ENCODE results near the gene TET2. TPM values are rescaled to one million over a fixed set of nuclear protein-coding genes. Genes with fewer than 3 reads are reported as not detected.

The TET2 gene
- total and polyA plus RNA-seq, 9 donors = 18.4 to 36.8 (median 23.8) TPM

- Histone ChIP-seq H3K36me3 (ENCODE audit: control insufficient read depth, insufficient read depth, low read length) (no peaks in the 10 kb centered on the region), H3K4me1 (ENCODE audit: control insufficient read depth, insufficient read depth, low read length) (no peaks in the 10 kb centered on the region), H3K9me3 (replicated peaks; ENCODE audit: control insufficient read depth, low read depth, low read length) (peaks cover 6% of the 10 kb centered on the region), H3K4me3 (ENCODE audit: low read length) (no peak overlapping the region), H3K27me3 (ENCODE audit: control insufficient read depth, insufficient read depth, low read length) (no peaks in the 10 kb centered on the region), H3K27ac (ENCODE audit: low read length) (no peak overlapping the region)
- DNase-seq = peak; percentile 54
These were observed 33.1 kb downstream of the TET2 start for GRCh38 chr4:105179539-105180401.

- no CpG with 5 or more reads among the region's 2 CpGs for WGBS (ENCODE audit: insufficient coverage)
- DNase-seq = peak; percentile 45
- no peaks in the 10 kb centered on the region for H3K4me1 ChIP-seq (ENCODE audit: control insufficient read depth, insufficient read depth, low read length)
- H3K4me3 ChIP-seq (ENCODE audit: low read length) = no peak overlapping the region
- no peaks in the 10 kb centered on the region for H3K36me3 ChIP-seq (ENCODE audit: control insufficient read depth, insufficient read depth, low read length)
- H3K9me3 ChIP-seq (replicated peaks; ENCODE audit: control insufficient read depth, low read depth, low read length) = no peaks in the 10 kb centered on the region
- no peaks in the 10 kb centered on the region for H3K27me3 ChIP-seq (ENCODE audit: control insufficient read depth, insufficient read depth, low read length)
- no peak overlapping the region for H3K27ac ChIP-seq (ENCODE audit: low read length)
These were observed 34.6 kb downstream of the TET2 start for GRCh38 chr4:105181259-105181658.

GRCh38 chr4:105182211-105182610 lies 35.5 kb downstream of the TET2 start:
- DNase-seq = no peak
- H3K9me3 ChIP-seq (replicated peaks; ENCODE audit: control insufficient read depth, low read depth, low read length) = no peaks in the 10 kb centered on the region
- H3K4me3 ChIP-seq (ENCODE audit: low read length) = no peak overlapping the region
- no peaks in the 10 kb centered on the region for H3K4me1 ChIP-seq (ENCODE audit: control insufficient read depth, insufficient read depth, low read length)
- no peaks in the 10 kb centered on the region for H3K36me3 ChIP-seq (ENCODE audit: control insufficient read depth, insufficient read depth, low read length)
- WGBS (ENCODE audit: insufficient coverage) = no CpG with 5 or more reads among the region's 3 CpGs
- no peak overlapping the region for H3K27ac ChIP-seq (ENCODE audit: low read length)
- no peaks in the 10 kb centered on the region for H3K27me3 ChIP-seq (ENCODE audit: control insufficient read depth, insufficient read depth, low read length)

- DNase-seq = no peak
- Histone ChIP-seq H3K4me1 (ENCODE audit: control insufficient read depth, insufficient read depth, low read length) (no peaks in the 10 kb centered on the region), H3K4me3 (ENCODE audit: low read length) (no peak overlapping the region), H3K9me3 (replicated peaks; ENCODE audit: control insufficient read depth, low read depth, low read length) (no peaks in the 10 kb centered on the region), H3K27ac (ENCODE audit: low read length) (no peak overlapping the region), H3K36me3 (ENCODE audit: control insufficient read depth, insufficient read depth, low read length) (no peaks in the 10 kb centered on the region), H3K27me3 (ENCODE audit: control insufficient read depth, insufficient read depth, low read length) (no peaks in the 10 kb centered on the region)
- WGBS (ENCODE audit: insufficient coverage) = no CpG with 5 or more reads among the region's 2 CpGs
These were observed 37.8 kb downstream of the TET2 start for GRCh38 chr4:105184316-105184980.

- H3K27me3 ChIP-seq (ENCODE audit: control insufficient read depth, insufficient read depth, low read length) = no peaks in the 10 kb centered on the region
- H3K4me1 ChIP-seq (ENCODE audit: control insufficient read depth, insufficient read depth, low read length) = peaks cover 2% of the 10 kb centered on the region
- peaks cover 3% of the 10 kb centered on the region for H3K36me3 ChIP-seq (ENCODE audit: control insufficient read depth, insufficient read depth, low read length)
- no peak for DNase-seq
- no peaks in the 10 kb centered on the region for H3K9me3 ChIP-seq (replicated peaks; ENCODE audit: control insufficient read depth, low read depth, low read length)
- H3K27ac ChIP-seq (ENCODE audit: low read length) = no peak overlapping the region
- no peak overlapping the region for H3K4me3 ChIP-seq (ENCODE audit: low read length)
- WGBS (ENCODE audit: insufficient coverage) = no CpG with 5 or more reads among the region's 2 CpGs
These were observed 40.1 kb downstream of the TET2 start for GRCh38 chr4:105186701-105187161.

GRCh38 chr4:105189855-105190650 lies 43.4 kb downstream of the TET2 start:
- no peak for DNase-seq
- Histone ChIP-seq H3K4me3 (ENCODE audit: low read length) (no peak overlapping the region), H3K27ac (ENCODE audit: low read length) (no peak overlapping the region), H3K27me3 (ENCODE audit: control insufficient read depth, insufficient read depth, low read length) (no peaks in the 10 kb centered on the region), H3K9me3 (replicated peaks; ENCODE audit: control insufficient read depth, low read depth, low read length) (no peaks in the 10 kb centered on the region), H3K4me1 (ENCODE audit: control insufficient read depth, insufficient read depth, low read length) (peaks cover 2% of the 10 kb centered on the region), H3K36me3 (ENCODE audit: control insufficient read depth, insufficient read depth, low read length) (peaks cover 3% of the 10 kb centered on the region)
- WGBS (ENCODE audit: insufficient coverage) = no CpG with 5 or more reads among the region's 2 CpGs

- no CpG with 5 or more reads among the region's 3 CpGs for WGBS (ENCODE audit: insufficient coverage)
- Histone ChIP-seq H3K36me3 (ENCODE audit: control insufficient read depth, insufficient read depth, low read length) (peaks cover 5% of the 10 kb centered on the region), H3K27me3 (ENCODE audit: control insufficient read depth, insufficient read depth, low read length) (no peaks in the 10 kb centered on the region), H3K27ac (ENCODE audit: low read length) (peak overlapping the region; percentile 45), H3K9me3 (replicated peaks; ENCODE audit: control insufficient read depth, low read depth, low read length) (no peaks in the 10 kb centered on the region), H3K4me1 (ENCODE audit: control insufficient read depth, insufficient read depth, low read length) (peaks cover 2% of the 10 kb centered on the region), H3K4me3 (ENCODE audit: low read length) (no peak overlapping the region)
- DNase-seq = peak; percentile 68
These were observed 45.0 kb downstream of the TET2 start for GRCh38 chr4:105191621-105192210.

GRCh38 chr4:105192474-105192873 lies 45.8 kb downstream of the TET2 start:
- H3K27me3 ChIP-seq (ENCODE audit: control insufficient read depth, insufficient read depth, low read length) = no peaks in the 10 kb centered on the region
- H3K27ac ChIP-seq (ENCODE audit: low read length) = no peak overlapping the region
- no peak overlapping the region for H3K4me3 ChIP-seq (ENCODE audit: low read length)
- DNase-seq = no peak
- H3K36me3 ChIP-seq (ENCODE audit: control insufficient read depth, insufficient read depth, low read length) = peaks cover 5% of the 10 kb centered on the region
- H3K9me3 ChIP-seq (replicated peaks; ENCODE audit: control insufficient read depth, low read depth, low read length) = no peaks in the 10 kb centered on the region
- H3K4me1 ChIP-seq (ENCODE audit: control insufficient read depth, insufficient read depth, low read length) = peaks cover 2% of the 10 kb centered on the region

GRCh38 chr4:105192910-105193309 lies 46.2 kb downstream of the TET2 start:
- H3K4me1 ChIP-seq (ENCODE audit: control insufficient read depth, insufficient read depth, low read length) = peaks cover 2% of the 10 kb centered on the region

GRCh38 chr4:105193536-105193935 lies 46.9 kb downstream of the TET2 start:
- no peak overlapping the region for H3K4me3 ChIP-seq (ENCODE audit: low read length)
- H3K27ac ChIP-seq (ENCODE audit: low read length) = no peak overlapping the region
- peaks cover 2% of the 10 kb centered on the region for H3K4me1 ChIP-seq (ENCODE audit: control insufficient read depth, insufficient read depth, low read length)
- peaks cover 5% of the 10 kb centered on the region for H3K36me3 ChIP-seq (ENCODE audit: control insufficient read depth, insufficient read depth, low read length)
- no CpG with 5 or more reads among the region's 3 CpGs for WGBS (ENCODE audit: insufficient coverage)
- DNase-seq = no peak
- no peaks in the 10 kb centered on the region for H3K9me3 ChIP-seq (replicated peaks; ENCODE audit: control insufficient read depth, low read depth, low read length)
- no peaks in the 10 kb centered on the region for H3K27me3 ChIP-seq (ENCODE audit: control insufficient read depth, insufficient read depth, low read length)

More at GRCh38 chr4:105192910-105193309, 46.2 kb downstream of the TET2 start:
- no peak for DNase-seq
- Histone ChIP-seq H3K36me3 (ENCODE audit: control insufficient read depth, insufficient read depth, low read length) (peaks cover 5% of the 10 kb centered on the region), H3K27me3 (ENCODE audit: control insufficient read depth, insufficient read depth, low read length) (no peaks in the 10 kb centered on the region), H3K27ac (ENCODE audit: low read length) (no peak overlapping the region), H3K4me3 (ENCODE audit: low read length) (no peak overlapping the region), H3K9me3 (replicated peaks; ENCODE audit: control insufficient read depth, low read depth, low read length) (no peaks in the 10 kb centered on the region)
- WGBS (ENCODE audit: insufficient coverage) = 100% methylated on average over 1 of the region's 1 CpG
